HFFc6 (cell line): ENCODE measurements around the gene SIGLEC6. TPM values are rescaled to one million over a fixed set of nuclear protein-coding genes. Genes with fewer than 3 reads are reported as not detected.

Source experiments
- DNase-seq: peaks from one replicate; pipeline ENCODE4 v3.0.0-alpha.2; 2018
- H3K27ac Mint-ChIP-seq: 2 replicates; pipeline ENCODE4 v1.8.0; 2020; ENCODE audit warnings: mild to moderate bottlenecking, mixed read lengths
- H3K27me3 Mint-ChIP-seq: 2 replicates; pipeline ENCODE4 v1.8.0; 2021; ENCODE audit warnings: mild to moderate bottlenecking, moderate library complexity, mixed read lengths; ENCODE audit not compliant: insufficient read depth
- H3K36me3 Mint-ChIP-seq: 2 replicates; pipeline ENCODE4 v1.8.0; 2021; ENCODE audit warnings: low read depth, mixed read lengths
- H3K4me1 Mint-ChIP-seq: 2 replicates; pipeline ENCODE4 v1.8.0; 2020; ENCODE audit warnings: low read depth, mixed read lengths
- H3K4me3 Mint-ChIP-seq: 2 replicates; pipeline ENCODE4 v1.8.0; 2020; ENCODE audit warnings: mild to moderate bottlenecking, moderate library complexity, mixed read lengths
- H3K9me3 Mint-ChIP-seq: 2 replicates; pipeline ENCODE4 v1.8.0; 2020; ENCODE audit warnings: mild to moderate bottlenecking, mixed read lengths
- CTCF ChIP-seq: fragments of 200-600 bp; sonication (generic); IDR thresholded peaks from 2 replicates; pipeline ENCODE4 v1.5.0; 2021; ENCODE audit warnings: antibody characterized with exemption, mild to moderate bottlenecking
- total RNA-seq, 6 experiments: library from RNA; stranded (reverse); fragmentation: NEBNext Ultra II Directional; extraction: Animal tissue kit (Norgen Biotek cat#: 25700); gene quantifications; 2 replicates in 1 of 6; 3 replicates in 5 of 6; pipeline ENCODE4 v1.2.3, GENCODE V29; 2021

The SIGLEC6 gene
- total RNA-seq, 6 experiments from 2014 or later = not detected

- TF ChIP-seq CTCF = no peak
- H3K36me3 Mint-ChIP-seq = no peaks in the 10 kb centered on the region
- H3K27ac Mint-ChIP-seq = no peak overlapping the region
- H3K4me1 Mint-ChIP-seq = no peaks in the 10 kb centered on the region
- H3K27me3 Mint-ChIP-seq = peaks cover 9% of the 10 kb centered on the region; the same call in 1 of the 2 replicates
- H3K9me3 Mint-ChIP-seq = peaks cover 9% of the 10 kb centered on the region; the same call in 1 of the 2 replicates
- DNase-seq = no peak
- no peak overlapping the region for H3K4me3 Mint-ChIP-seq
Observed at GRCh38 chr19:51467864-51468544, 63.5 kb downstream of the SIGLEC6 start.

Other genes starting within 250 kb of the SIGLEC6 start
- gene IGLON5, start 220.0 kb downstream of the SIGLEC6 start, total RNA-seq = not detected
- gene VSIG10L, start 189.5 kb downstream of the SIGLEC6 start, total RNA-seq = 1 to 10 TPM in 2 of 6 experiments, under 1 TPM in 4; 0.79 to 1.6 (median 0.89) TPM
- gene ETFB, start 165.3 kb downstream of the SIGLEC6 start, total RNA-seq = 100 to 1,000 TPM; 109 to 157 (median 132) TPM
- 1 to 10 TPM in 3 of 6 experiments, under 1 TPM in 3; 0.60 to 2.3 (median 0.94) TPM for gene CLDND2, start 162.7 kb downstream of the SIGLEC6 start, total RNA-seq
- gene NKG7, start 159.0 kb downstream of the SIGLEC6 start, total RNA-seq = not detected
- gene LIM2, start 143.7 kb downstream of the SIGLEC6 start, total RNA-seq = not detected
- not detected for gene C19orf84, start 141.1 kb downstream of the SIGLEC6 start, total RNA-seq
- not detected for gene SIGLEC10, start 114.0 kb downstream of the SIGLEC6 start, total RNA-seq
- not detected for gene SIGLEC8, start 73.2 kb downstream of the SIGLEC6 start, total RNA-seq
- gene CEACAM18, start 53.1 kb downstream of the SIGLEC6 start, total RNA-seq = not detected
- gene SIGLEC12, start 29.9 kb downstream of the SIGLEC6 start, total RNA-seq = not detected
- gene ZNF175, start 39.6 kb upstream of the SIGLEC6 start, total RNA-seq = 10 to 100 TPM; 19.6 to 29.5 (median 21.6) TPM
- gene SIGLEC5, start 98.7 kb upstream of the SIGLEC6 start, total RNA-seq = not detected
- not detected for gene SIGLEC14, start 115.2 kb upstream of the SIGLEC6 start, total RNA-seq
- 10 to 100 TPM; 12.2 to 14.9 (median 13.3) TPM for gene SPACA6, start 161.7 kb upstream of the SIGLEC6 start, total RNA-seq
- gene HAS1, start 192.3 kb upstream of the SIGLEC6 start, total RNA-seq = not detected
- gene FPR1, start 220.2 kb upstream of the SIGLEC6 start, total RNA-seq = under 1 TPM in 5 of 6 experiments, not detected in 1; 0.26 to 0.53 (median 0.34) TPM
- gene FPR2, start 229.5 kb upstream of the SIGLEC6 start, total RNA-seq = not detected